AG20443 (cell line): ENCODE results near the gene MACF1.
"Not testable (repeated sequence)": the region's sequence is repeated elsewhere in the genome, so short reads cannot be mapped to it uniquely, and the experiment has no call there.

Source experiments
- DNase-seq: peaks from one replicate; pipeline ENCODE4 v3.0.0; 2012; ENCODE audit warnings: low spot score, mixed read lengths

MACF1 gene

GRCh38 chr1:39467108-39467720 is 262.7 kb downstream of the MACF1 start:
- DNase-seq: not testable (repeated sequence)

- DNase-seq: no peak
Measured at GRCh38 chr1:39469150-39469549, 264.7 kb downstream of the MACF1 start.

DNA sequence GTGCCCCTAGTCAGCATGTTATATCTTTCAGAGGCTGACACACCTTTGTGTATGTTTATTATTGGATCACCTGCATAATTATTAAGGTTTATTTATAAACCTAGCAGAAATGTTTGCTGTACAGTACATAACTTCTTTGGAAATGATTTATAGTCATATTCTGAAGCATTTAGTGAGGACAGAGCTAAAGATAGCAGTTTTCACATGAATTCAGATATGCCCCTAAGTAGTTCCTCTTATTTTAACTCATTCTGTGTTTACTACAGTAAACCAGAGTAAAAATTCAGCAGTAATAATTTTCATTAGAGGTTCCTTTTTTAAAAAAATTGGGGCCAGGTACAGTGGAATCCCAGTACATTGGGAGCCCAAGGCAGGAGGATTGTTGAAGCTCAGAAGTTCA is 265.5 kb downstream of the MACF1 start:
- no peak for DNase-seq

GRCh38 chr1:39472826-39473225 is 268.3 kb downstream of the MACF1 start:
- no peak for DNase-seq

DNA sequence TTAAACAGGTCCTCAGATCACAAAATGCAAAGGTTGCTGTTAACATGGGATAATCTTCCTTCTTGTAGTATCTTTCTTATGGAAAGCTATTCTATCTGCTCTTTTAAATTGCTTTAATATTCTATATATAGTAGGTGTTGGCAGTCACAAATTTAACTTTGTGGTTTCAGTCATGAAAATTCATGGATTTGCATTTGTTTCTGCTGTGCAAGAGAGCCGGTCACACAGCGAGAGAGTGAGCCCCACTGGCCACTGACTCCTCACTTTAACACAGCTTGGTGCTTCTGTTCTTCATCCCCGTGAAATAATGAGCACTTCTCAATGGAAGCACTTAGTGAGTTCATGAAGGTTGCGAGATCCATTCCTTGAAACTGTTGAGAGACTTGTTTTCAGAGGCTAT is 268.8 kb downstream of the MACF1 start:
- no peak for DNase-seq

GRCh38 chr1:39474810-39475209 is 270.3 kb downstream of the MACF1 start:
- DNase-seq: no peak

GRCh38 chr1:39475551-39475950 is 271.1 kb downstream of the MACF1 start:
- not testable (repeated sequence) for DNase-seq

DNA sequence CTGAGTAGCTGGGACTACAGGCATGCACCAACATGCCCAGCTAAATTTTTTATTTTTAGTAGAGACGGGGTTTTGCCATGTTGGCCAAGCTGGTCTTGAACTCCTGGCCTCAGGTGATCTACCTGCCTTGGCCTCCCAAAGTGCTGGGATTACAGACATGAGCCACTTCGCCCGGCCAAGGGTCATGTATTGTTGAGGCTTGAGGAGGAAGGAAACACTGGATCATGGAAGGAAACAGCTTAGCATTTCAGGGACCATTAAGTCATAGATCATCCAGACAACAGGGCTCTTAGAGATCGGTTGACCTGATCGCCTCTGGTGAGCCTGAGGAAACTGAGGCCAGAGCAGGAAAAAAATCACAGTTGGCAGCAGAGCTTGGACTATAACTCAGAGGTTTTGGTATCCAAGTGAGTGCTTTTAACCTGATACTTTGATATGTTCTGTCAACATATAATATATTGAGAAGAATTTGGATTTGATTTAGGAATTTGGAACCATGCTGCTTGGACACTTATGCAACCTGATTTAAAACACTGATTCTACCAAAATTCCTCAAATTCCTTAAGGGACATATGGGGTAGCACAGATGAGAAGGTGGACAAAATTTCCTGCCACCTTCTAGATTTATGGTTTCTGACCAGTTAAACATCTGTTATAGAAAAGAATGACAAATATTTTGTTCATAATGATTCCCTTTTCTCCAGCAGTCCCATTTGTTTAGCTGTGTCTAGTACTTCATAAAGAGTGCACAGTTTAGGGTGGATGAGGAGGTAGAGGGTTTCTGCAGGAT is 273.8 kb downstream of the MACF1 start:
- DNase-seq: no peak

DNA sequence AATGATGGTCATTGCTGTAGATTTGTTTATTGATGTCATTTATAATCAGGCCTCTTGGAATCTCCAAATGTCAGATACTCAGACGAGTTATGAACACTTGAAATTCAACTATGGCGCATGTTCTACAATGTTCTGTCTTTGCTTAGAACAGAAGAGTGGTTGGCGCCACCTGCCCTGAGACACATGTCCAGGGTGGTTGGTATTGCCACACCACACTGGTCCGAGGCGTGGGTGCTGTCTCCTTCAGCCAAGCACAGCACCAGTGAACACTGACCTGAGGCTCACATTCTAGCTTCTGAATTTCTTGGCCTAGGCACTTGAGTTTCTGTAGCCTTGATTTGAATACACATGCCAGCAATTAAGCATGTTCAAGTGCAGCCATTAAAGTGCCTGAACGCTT is 276.8 kb downstream of the MACF1 start:
- no peak for DNase-seq

- DNase-seq: no peak
Measured at GRCh38 chr1:39483276-39483675, 278.8 kb downstream of the MACF1 start.

DNA sequence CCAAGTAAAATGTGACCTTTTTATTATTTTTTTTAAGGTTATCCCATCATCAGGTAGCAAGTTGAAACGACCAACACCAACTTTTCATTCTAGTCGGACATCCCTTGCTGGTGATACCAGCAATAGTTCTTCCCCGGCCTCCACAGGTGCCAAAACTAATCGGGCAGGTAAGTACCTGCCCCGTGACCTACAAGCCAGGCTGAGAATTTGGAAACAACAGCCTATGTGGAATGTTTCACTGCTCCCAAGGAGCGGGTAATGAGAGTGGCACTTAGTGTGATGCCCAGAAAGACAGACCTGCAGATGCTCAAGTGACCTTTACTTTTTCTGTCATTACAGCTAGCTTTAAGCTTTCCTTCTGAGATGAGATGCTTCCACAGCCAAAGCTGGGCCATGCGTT is 280.1 kb downstream of the MACF1 start:
- DNase-seq: no peak

- no peak for DNase-seq
Measured at GRCh38 chr1:39485046-39485803, 280.7 kb downstream of the MACF1 start.

DNA sequence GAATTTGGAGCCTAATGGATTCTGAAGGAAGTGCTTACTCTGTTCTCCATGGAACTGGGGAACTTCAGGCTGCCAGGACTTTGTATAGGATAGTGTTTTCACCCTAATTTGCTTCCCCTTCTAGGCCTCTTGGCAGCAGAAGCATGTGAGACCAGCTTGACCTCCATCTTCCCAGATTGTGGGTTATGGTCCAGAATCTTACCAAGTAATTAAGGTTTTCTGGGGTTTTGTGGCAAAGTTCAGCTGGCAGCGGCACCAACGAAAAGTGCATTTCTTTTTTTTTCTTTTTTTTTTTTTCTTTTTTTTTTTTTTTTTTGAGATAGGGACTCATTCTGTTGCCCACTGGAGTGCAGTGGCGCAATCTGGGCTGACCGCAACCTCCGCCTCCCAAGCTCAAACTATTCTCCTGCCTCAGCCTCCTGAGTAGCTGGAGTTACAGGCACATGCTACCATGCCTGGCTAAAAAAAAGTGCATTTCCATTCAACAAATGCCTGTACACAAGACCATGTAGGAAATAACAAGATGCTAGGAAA is 283.6 kb downstream of the MACF1 start:
- no peak for DNase-seq

DNA sequence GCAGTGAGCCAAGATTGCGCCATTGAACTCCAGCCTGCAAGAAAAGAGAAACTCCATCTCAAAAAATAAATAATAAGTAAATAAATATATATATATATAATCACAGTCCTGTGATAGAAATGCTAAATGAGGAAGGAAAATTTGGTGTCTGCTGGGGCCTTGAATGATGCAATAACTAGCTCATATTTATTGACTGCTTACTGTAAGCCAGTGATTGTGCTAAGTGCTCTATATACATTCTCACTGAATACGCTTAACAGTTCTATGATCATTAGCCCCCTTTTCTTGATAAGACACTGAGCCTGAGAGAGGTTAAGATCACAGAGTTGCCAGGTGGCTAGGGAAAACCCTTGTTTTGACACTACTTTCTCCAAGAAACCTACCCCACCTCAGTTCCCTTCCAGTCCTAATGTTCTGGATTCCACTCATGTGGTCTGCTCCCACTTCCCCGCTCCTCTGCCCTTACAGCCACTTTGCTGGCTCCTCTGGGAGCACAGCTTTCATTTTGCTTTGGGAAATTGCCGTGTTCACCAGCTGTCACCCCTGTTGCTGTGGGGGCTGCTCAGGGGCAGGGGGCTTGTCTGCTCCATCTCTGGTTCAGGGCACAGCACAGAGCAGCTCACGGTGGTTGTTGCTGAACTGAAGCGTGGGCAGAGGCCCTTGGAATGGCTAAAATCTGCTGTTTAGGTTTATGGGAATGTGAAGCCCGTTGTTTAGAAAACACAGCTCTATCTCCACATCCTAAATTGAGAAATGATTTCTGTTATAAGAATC is 284.5 kb downstream of the MACF1 start:
- no peak for DNase-seq

DNA sequence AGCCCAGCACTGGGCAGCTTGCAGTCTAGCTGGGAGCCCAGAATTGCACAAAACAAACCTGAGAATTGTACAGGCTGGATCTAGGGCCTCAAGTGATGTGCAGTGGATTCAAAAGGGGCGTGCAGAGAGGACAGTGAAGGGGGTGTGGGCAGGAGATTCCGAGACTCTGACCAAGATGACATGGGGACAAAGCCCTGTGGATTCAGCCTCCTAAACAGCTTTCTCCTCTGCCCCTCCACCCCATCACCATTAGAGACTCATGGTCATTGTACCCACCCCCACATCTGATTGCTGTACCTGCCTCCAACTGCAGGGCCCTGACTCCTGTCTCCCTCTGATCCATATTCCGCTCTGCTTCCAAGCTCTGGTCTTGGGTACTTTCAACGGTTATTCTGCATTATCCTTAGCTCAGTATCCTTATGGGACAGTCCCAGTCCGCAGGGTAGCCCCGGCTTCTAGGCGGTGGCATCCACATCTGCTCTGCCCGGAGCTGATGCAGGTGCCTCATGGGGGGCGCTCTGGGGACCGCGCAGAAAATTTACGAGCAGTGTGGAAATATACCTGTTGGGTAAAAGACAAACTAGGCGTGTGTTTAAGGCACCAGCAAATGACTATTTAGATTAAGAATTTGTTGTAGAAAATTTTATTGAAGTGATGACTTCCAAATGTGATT is 285.2 kb downstream of the MACF1 start:
- no peak for DNase-seq

GRCh38 chr1:39490596-39491145 is 286.2 kb downstream of the MACF1 start:
- DNase-seq: no peak

GRCh38 chr1:39491146-39491921 is 286.8 kb downstream of the MACF1 start, which contains the start of gene BMP8A:
BMP8A (plus strand) TSS chr1:39491636; CDS start chr1:39491992, 356 bp downstream.
- DNase-seq: peak; percentile 85

- not testable (repeated sequence) for DNase-seq
Measured at GRCh38 chr1:39492118-39493042, 287.9 kb downstream of the MACF1 start.
